ENCODE results near the gene SEMA4D. TPM values are rescaled to one million over a fixed set of nuclear protein-coding genes. Genes with fewer than 3 reads are reported as not detected.

The SEMA4D gene
- total RNA-seq, 2 donors from 2014 or later, result 42.8 to 51.0 TPM

GRCh38 chr9:89462199-89462598 lies 35.7 kb downstream of the SEMA4D start:
- H3K27ac Mint-ChIP-seq, result no peak overlapping the region
- Histone ChIP-seq H3K27ac (ENCODE audit: low read depth, low read length) (no peak overlapping the region), H3K9me3 (ENCODE audit: control insufficient read depth, low read length) (no peaks in the 10 kb centered on the region), H3K4me1 (ENCODE audit: control insufficient read depth, insufficient read depth, low read length) (peaks cover 5% of the 10 kb centered on the region), H3K9ac (ENCODE audit: extremely low read depth, low read length, poor library complexity, severe bottlenecking) (no peak overlapping the region), H3K36me3 (ENCODE audit: control insufficient read depth, insufficient read depth, low read length) (no peaks in the 10 kb centered on the region), H3K4me3 (ENCODE audit: low read length) (no peak overlapping the region), H3K27me3 (ENCODE audit: control insufficient read depth, insufficient read depth, low read length, poor library complexity, severe bottlenecking) (no peaks in the 10 kb centered on the region)
- no peak overlapping the region for H3K4me3 Mint-ChIP-seq
- WGBS, 2 experiments (ENCODE audit: insufficient coverage in 1 of 2, insufficient read length in 1 of 2), result 93 to 94% methylated on average over 2 to 5 of the region's 5 CpGs
- H3K27me3 Mint-ChIP-seq (ENCODE audit: insufficient read depth), result no peaks in the 10 kb centered on the region
- H3K36me3 Mint-ChIP-seq (ENCODE audit: low read depth), result no peaks in the 10 kb centered on the region
- peaks cover 34% of the 10 kb centered on the region for H3K4me1 Mint-ChIP-seq
- TF ChIP-seq, protein P1, sequence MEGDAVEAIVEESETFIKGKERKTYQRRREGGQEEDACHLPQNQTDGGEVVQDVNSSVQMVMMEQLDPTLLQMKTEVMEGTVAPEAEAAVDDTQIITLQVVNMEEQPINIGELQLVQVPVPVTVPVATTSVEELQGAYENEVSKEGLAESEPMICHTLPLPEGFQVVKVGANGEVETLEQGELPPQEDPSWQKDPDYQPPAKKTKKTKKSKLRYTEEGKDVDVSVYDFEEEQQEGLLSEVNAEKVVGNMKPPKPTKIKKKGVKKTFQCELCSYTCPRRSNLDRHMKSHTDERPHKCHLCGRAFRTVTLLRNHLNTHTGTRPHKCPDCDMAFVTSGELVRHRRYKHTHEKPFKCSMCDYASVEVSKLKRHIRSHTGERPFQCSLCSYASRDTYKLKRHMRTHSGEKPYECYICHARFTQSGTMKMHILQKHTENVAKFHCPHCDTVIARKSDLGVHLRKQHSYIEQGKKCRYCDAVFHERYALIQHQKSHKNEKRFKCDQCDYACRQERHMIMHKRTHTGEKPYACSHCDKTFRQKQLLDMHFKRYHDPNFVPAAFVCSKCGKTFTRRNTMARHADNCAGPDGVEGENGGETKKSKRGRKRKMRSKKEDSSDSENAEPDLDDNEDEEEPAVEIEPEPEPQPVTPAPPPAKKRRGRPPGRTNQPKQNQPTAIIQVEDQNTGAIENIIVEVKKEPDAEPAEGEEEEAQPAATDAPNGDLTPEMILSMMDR (conservative IDR thresholded peaks at IDR 0.05), result no peak
- no peak for DNase-seq
- H3K9me3 Mint-ChIP-seq, result no peaks in the 10 kb centered on the region

GRCh38 chr9:89461265-89461664 lies 36.6 kb downstream of the SEMA4D start:
- no peaks in the 10 kb centered on the region for H3K36me3 Mint-ChIP-seq (ENCODE audit: low read depth)
- no peaks in the 10 kb centered on the region for H3K27me3 Mint-ChIP-seq (ENCODE audit: insufficient read depth)
- 63% methylated on average over 6 to 8 of the region's 8 CpGs for WGBS, 2 experiments (ENCODE audit: insufficient coverage in 1 of 2, insufficient read length in 1 of 2)
- DNase-seq, result no peak
- H3K27ac Mint-ChIP-seq, result no peak overlapping the region
- peaks cover 5% of the 10 kb centered on the region for H3K4me1 ChIP-seq (ENCODE audit: control insufficient read depth, insufficient read depth, low read length)
- H3K9me3 Mint-ChIP-seq, result no peaks in the 10 kb centered on the region
- H3K27me3 ChIP-seq (ENCODE audit: control insufficient read depth, insufficient read depth, low read length, poor library complexity, severe bottlenecking), result no peaks in the 10 kb centered on the region
- no peak overlapping the region for H3K4me3 ChIP-seq (ENCODE audit: low read length)
- H3K4me1 Mint-ChIP-seq, result peaks cover 28% of the 10 kb centered on the region
- TF ChIP-seq, protein P1 (conservative IDR thresholded peaks at IDR 0.05), result no peak
- no peaks in the 10 kb centered on the region for H3K9me3 ChIP-seq (ENCODE audit: control insufficient read depth, low read length)
- H3K27ac ChIP-seq (ENCODE audit: low read depth, low read length), result no peak overlapping the region
- H3K4me3 Mint-ChIP-seq, result no peak overlapping the region
- no peak overlapping the region for H3K9ac ChIP-seq (ENCODE audit: extremely low read depth, low read length, poor library complexity, severe bottlenecking)
- H3K36me3 ChIP-seq (ENCODE audit: control insufficient read depth, insufficient read depth, low read length), result no peaks in the 10 kb centered on the region

GRCh38 chr9:89460551-89460950 lies 37.4 kb downstream of the SEMA4D start:
- H3K27me3 Mint-ChIP-seq (ENCODE audit: insufficient read depth), result no peaks in the 10 kb centered on the region
- DNase-seq, result no peak
- no peak overlapping the region for H3K4me3 Mint-ChIP-seq
- no peak overlapping the region for H3K27ac Mint-ChIP-seq
- TF ChIP-seq, protein P1 (conservative IDR thresholded peaks at IDR 0.05), result no peak
- Histone ChIP-seq H3K4me1 (ENCODE audit: control insufficient read depth, insufficient read depth, low read length) (peaks cover 5% of the 10 kb centered on the region), H3K27ac (ENCODE audit: low read depth, low read length) (no peak overlapping the region), H3K4me3 (ENCODE audit: low read length) (no peak overlapping the region), H3K9me3 (ENCODE audit: control insufficient read depth, low read length) (no peaks in the 10 kb centered on the region), H3K36me3 (ENCODE audit: control insufficient read depth, insufficient read depth, low read length) (no peaks in the 10 kb centered on the region), H3K27me3 (ENCODE audit: control insufficient read depth, insufficient read depth, low read length, poor library complexity, severe bottlenecking) (no peaks in the 10 kb centered on the region), H3K9ac (ENCODE audit: extremely low read depth, low read length, poor library complexity, severe bottlenecking) (no peak overlapping the region)
- peaks cover 4% of the 10 kb centered on the region for H3K36me3 Mint-ChIP-seq (ENCODE audit: low read depth)
- H3K9me3 Mint-ChIP-seq, result no peaks in the 10 kb centered on the region
- peaks cover 28% of the 10 kb centered on the region for H3K4me1 Mint-ChIP-seq
- WGBS, 2 experiments (ENCODE audit: insufficient coverage in 1 of 2, insufficient read length in 1 of 2), result 84 to 88% methylated on average over 5 to 10 of the region's 10 CpGs

Data from endodermal cell (in vitro differentiated cells).